HL-60 (cell line): ENCODE results near the gene OSBPL10.

Source experiments
- GABPA ChIP-seq: IDR thresholded peaks from 2 replicates; pipeline ENCODE4 v1.6.1; 2012; ENCODE audit warnings: low read depth
- POLR2AphosphoS5 ChIP-seq: IDR thresholded peaks from 2 replicates; pipeline ENCODE4 v1.6.1; 2012; ENCODE audit warnings: low read depth
- SPI1 ChIP-seq: IDR thresholded peaks from 2 replicates; pipeline ENCODE4 v1.6.1; 2012; ENCODE audit warnings: low read depth, mild to moderate bottlenecking, borderline replicate concordance
- TF ChIP-seq, protein P1 (sequence below): IDR thresholded peaks from one replicate; pipeline ENCODE4 v1.5.1; 2011; ENCODE audit warnings: low read length, control low read depth, inconsistent platforms; ENCODE audit not compliant: insufficient read depth
- TF ChIP-seq, protein P2 (sequence below): IDR thresholded peaks from 2 replicates; pipeline ENCODE4 v1.6.1; 2012; ENCODE audit warnings: low read depth; ENCODE audit not compliant: insufficient replicate concordance

- TF ChIP-seq, protein P1, sequence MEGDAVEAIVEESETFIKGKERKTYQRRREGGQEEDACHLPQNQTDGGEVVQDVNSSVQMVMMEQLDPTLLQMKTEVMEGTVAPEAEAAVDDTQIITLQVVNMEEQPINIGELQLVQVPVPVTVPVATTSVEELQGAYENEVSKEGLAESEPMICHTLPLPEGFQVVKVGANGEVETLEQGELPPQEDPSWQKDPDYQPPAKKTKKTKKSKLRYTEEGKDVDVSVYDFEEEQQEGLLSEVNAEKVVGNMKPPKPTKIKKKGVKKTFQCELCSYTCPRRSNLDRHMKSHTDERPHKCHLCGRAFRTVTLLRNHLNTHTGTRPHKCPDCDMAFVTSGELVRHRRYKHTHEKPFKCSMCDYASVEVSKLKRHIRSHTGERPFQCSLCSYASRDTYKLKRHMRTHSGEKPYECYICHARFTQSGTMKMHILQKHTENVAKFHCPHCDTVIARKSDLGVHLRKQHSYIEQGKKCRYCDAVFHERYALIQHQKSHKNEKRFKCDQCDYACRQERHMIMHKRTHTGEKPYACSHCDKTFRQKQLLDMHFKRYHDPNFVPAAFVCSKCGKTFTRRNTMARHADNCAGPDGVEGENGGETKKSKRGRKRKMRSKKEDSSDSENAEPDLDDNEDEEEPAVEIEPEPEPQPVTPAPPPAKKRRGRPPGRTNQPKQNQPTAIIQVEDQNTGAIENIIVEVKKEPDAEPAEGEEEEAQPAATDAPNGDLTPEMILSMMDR: no peak
- no peak for TF ChIP-seq POLR2AphosphoS5
- no peak for TF ChIP-seq GABPA
- no peak for TF ChIP-seq SPI1
- TF ChIP-seq, protein P2, sequence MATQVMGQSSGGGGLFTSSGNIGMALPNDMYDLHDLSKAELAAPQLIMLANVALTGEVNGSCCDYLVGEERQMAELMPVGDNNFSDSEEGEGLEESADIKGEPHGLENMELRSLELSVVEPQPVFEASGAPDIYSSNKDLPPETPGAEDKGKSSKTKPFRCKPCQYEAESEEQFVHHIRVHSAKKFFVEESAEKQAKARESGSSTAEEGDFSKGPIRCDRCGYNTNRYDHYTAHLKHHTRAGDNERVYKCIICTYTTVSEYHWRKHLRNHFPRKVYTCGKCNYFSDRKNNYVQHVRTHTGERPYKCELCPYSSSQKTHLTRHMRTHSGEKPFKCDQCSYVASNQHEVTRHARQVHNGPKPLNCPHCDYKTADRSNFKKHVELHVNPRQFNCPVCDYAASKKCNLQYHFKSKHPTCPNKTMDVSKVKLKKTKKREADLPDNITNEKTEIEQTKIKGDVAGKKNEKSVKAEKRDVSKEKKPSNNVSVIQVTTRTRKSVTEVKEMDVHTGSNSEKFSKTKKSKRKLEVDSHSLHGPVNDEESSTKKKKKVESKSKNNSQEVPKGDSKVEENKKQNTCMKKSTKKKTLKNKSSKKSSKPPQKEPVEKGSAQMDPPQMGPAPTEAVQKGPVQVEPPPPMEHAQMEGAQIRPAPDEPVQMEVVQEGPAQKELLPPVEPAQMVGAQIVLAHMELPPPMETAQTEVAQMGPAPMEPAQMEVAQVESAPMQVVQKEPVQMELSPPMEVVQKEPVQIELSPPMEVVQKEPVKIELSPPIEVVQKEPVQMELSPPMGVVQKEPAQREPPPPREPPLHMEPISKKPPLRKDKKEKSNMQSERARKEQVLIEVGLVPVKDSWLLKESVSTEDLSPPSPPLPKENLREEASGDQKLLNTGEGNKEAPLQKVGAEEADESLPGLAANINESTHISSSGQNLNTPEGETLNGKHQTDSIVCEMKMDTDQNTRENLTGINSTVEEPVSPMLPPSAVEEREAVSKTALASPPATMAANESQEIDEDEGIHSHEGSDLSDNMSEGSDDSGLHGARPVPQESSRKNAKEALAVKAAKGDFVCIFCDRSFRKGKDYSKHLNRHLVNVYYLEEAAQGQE: no peak
These were observed 43.8 kb downstream of the OSBPL10 start for GRCh38 chr3:31937225-31937624.
